Stomach (tissue), 9 donors: Measurements from ENCODE around the gene OR13J1. TPM values are rescaled to one million over a fixed set of nuclear protein-coding genes. Genes with fewer than 3 reads are reported as not detected.

Source experiments
- DNase-seq, 2 donors: peaks; one replicate each; pipeline versions ENCODE4 v3.0.0 to v3.0.0-alpha.2; 2013 to 2019
- H3K27ac ChIP-seq, 5 donors: fragments of 200-600 bp in 4 of 5; sonication (generic) in 4 of 5; one replicate each; pipeline ENCODE4 v1.5.1; 2013 to 2019; ENCODE audit warnings: mild to moderate bottlenecking in 1 of 5, moderate library complexity in 1 of 5
- H3K27me3 ChIP-seq, 3 donors: fragments of 200-600 bp; sonication (generic); one replicate each; pipeline ENCODE4 v1.5.1; 2017 to 2019; ENCODE audit warnings: mixed run types in 1 of 3
- H3K36me3 ChIP-seq, 4 donors: fragments of 200-600 bp; sonication (generic); 1 replicate in 3 of 4; 2 replicates in 1 of 4; pipeline ENCODE4 v1.5.1; 2016 to 2019
- H3K4me1 ChIP-seq, 4 donors: fragments of 200-600 bp; sonication (generic); one replicate each; pipeline ENCODE4 v1.5.1; 2016 to 2019
- H3K4me3 ChIP-seq, 4 donors: fragments of 200-600 bp; sonication (generic) in 3 of 4; one replicate each; pipeline ENCODE4 v1.5.1; 2016 to 2019; ENCODE audit warnings: mild to moderate bottlenecking in 1 of 4
- H3K9me3 ChIP-seq, 4 donors: fragments of 200-600 bp; sonication (generic); one replicate each; pipeline ENCODE4 v1.5.1; 2016 to 2019
- EP300 ChIP-seq: sonication (generic); formaldehyde crosslinking; IDR thresholded peaks from one replicate; pipeline ENCODE4 v1.6.1; 2017; ENCODE audit warnings: antibody characterized with exemption
- POLR2A ChIP-seq, 4 donors: fragments of 450-650 bp; IDR thresholded peaks; one replicate each; pipeline ENCODE4 v1.6.1; 2016; ENCODE audit warnings: antibody characterized with exemption in 4 of 4, control low read depth in 2 of 4, mild to moderate bottlenecking in 1 of 4, moderate library complexity in 1 of 4
- POLR2AphosphoS5 ChIP-seq, 3 donors: sonication (generic); formaldehyde crosslinking; IDR thresholded peaks; one replicate each; pipeline ENCODE4 v1.6.1; 2016; ENCODE audit warnings: antibody characterized with exemption in 3 of 3
- WGBS, 5 donors: extraction: QIAGEN DNeasy Blood & Tissue Kit in 3 of 5; methylation state at CpG; one replicate each; pipeline versions ENCODE4 v1.1.5 to v1.1.7; 2013 to 2018; 5-methylcytosine and 5-hydroxymethylcytosine counted together
- intact Hi-C: fragments of 100-400 bp; cut with DNase I; formaldehyde crosslinking; loops from one replicate; pipeline ENCODE4 v1.15.1; 2023; ENCODE audit warnings: low total_unique reads
- polyA plus RNA-seq, 3 donors: library from polyadenylated mRNA; stranded (reverse); fragments of 200-250 nt; gene quantifications; one replicate each; pipeline ENCODE4 v1.2.3, GENCODE V29; 2013
- total RNA-seq, 5 donors: library from RNA; depleted of rRNA; stranded (reverse); fragments of >200 nt; gene quantifications; one replicate each; pipeline versions ENCODE4 v1.1.0 to v1.2.3, GENCODE V29; 2014 to 2016
- TF ChIP-seq, protein P1 (sequence below), 7 experiments: fragments of 450-650 bp in 4 of 7; fragments of 200-600 bp in 3 of 7; sonication (generic) in 3 of 7; IDR thresholded peaks; one replicate each; pipeline ENCODE4 v1.5.1; 2016 to 2019; ENCODE audit warnings: antibody characterized with exemption in 7 of 7, control low read depth in 2 of 7, mild to moderate bottlenecking in 1 of 7
- donor health status: healthy with polysubstance abuse.
- donor health status: Bipolar disorder and iron deficiency.
- donor health status: healthy.

Gene OR13J1
- total and polyA plus RNA-seq, 8 donors, result not detected

DNA sequence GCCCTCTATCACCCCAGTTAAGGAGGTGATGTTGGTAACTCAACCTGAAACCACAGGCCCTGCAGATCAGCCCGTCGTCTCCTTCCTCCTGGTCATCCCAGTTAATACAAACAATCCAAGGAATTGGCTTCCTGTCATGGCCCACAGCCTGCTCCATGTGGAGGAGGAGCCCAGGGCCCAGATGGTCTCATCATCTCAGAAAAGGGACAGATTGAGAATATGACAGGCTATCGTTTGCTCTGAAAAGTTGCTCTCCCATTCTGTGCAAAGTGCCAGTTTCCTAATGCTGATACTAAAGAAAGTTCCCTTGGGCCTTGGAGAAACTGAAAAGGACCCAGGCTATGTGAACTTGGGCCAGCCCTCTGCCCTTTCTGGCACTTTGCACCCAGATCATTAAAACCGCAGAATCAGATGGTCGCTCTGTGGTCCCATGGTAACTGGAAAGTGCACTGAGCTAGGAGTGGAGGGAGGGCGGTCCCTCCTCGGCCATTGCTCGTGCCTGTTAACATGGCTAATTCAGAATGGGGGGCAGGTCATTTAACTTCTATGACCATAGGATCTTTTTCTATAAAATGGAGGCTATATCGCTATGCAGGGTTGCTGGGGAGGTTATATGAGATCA lies 38.4 kb upstream of the OR13J1 start:
- Histone ChIP-seq H3K9me3 (no peaks in the 10 kb centered on the region), H3K4me1 (peaks cover 66 to 92% (median 72%) of the 10 kb centered on the region in 4 donors)
- intact Hi-C loops, result loop anchor here (5.0 kb wide), 1 partner anchor 39 kb away; no protein-coding TSS in a partner anchor

DNA sequence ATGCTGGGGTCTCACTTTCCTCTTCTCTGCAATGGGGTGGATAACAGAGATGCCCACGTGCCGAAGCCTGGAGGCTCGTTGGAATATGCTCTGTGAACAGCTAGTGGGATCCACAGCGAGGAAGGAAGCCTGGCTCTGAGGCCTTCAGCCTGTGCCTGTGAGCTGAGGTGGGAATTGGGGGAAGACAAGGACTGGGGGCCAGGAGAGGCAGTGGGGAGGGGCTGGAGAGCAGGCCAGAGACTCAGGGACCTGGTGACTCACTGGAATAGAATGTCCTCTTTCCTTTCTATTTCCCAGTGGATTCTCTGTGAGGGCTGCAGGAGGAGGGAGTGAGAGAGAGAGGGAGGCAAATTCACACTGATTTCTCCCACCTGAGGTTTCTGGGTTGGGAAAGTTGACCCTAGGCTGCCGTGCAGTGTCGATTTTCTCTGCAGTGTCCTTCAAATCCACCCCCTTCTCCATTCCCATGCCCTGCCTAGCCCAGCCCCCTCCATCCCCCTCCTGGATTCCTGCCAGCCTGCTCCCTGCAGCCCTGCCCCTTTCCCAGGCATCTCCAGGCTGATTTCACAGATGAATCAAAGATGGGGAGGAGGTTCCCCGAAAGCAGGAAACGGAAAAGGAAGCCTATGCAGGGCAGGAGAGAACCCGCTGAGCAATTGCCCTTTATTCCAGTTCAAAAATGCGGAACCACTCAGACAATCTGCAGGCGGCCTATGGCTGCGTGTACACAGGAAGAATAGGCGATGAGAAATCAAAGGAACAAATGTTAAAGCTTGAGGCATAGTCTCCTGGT lies 37.7 kb upstream of the OR13J1 start:
- intact Hi-C loops, result loop anchor here (5.0 kb wide), 1 partner anchor 39 kb away; no protein-coding TSS in a partner anchor
- H3K9me3 ChIP-seq, result no peaks in the 10 kb centered on the region
- H3K4me1 ChIP-seq, result peaks cover 66 to 93% (median 72%) of the 10 kb centered on the region in 4 donors
- TF ChIP-seq EP300, result no peak
- no peak for TF ChIP-seq POLR2A (IDR thresholded peaks at IDR 0.05)
- TF ChIP-seq POLR2AphosphoS5 (IDR thresholded peaks at IDR 0.05), result peak; percentile 5 to 53 (median 38)
- TF ChIP-seq, protein P1, sequence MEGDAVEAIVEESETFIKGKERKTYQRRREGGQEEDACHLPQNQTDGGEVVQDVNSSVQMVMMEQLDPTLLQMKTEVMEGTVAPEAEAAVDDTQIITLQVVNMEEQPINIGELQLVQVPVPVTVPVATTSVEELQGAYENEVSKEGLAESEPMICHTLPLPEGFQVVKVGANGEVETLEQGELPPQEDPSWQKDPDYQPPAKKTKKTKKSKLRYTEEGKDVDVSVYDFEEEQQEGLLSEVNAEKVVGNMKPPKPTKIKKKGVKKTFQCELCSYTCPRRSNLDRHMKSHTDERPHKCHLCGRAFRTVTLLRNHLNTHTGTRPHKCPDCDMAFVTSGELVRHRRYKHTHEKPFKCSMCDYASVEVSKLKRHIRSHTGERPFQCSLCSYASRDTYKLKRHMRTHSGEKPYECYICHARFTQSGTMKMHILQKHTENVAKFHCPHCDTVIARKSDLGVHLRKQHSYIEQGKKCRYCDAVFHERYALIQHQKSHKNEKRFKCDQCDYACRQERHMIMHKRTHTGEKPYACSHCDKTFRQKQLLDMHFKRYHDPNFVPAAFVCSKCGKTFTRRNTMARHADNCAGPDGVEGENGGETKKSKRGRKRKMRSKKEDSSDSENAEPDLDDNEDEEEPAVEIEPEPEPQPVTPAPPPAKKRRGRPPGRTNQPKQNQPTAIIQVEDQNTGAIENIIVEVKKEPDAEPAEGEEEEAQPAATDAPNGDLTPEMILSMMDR (IDR thresholded peaks at IDR 0.05), result no peak
- H3K27me3 ChIP-seq, result no peaks in the 10 kb centered on the region
- peak; percentile 47 to 89 for DNase-seq
- peak overlapping the region; percentile 73 to 94 (median 89) for H3K27ac ChIP-seq
- no peaks in the 10 kb centered on the region for H3K36me3 ChIP-seq
- WGBS, 5 donors, result 30 to 43% (median 38%) methylated on average over 13 of the region's 13 CpGs
- H3K4me3 ChIP-seq, result peak overlapping the region in 2 of 4 donors; percentile 7 to 9

More for the DNA sequence above, 38.4 kb upstream of the OR13J1 start:
- Histone ChIP-seq H3K27ac (peak overlapping the region; percentile 73 to 94 (median 89)), H3K36me3 (no peaks in the 10 kb centered on the region), H3K4me3 (no peak overlapping the region), H3K27me3 (no peaks in the 10 kb centered on the region)
- no peak for DNase-seq
- 56 to 82% (median 68%) methylated on average over 9 of the region's 9 CpGs for WGBS, 5 donors
- no peak for TF ChIP-seq POLR2A (IDR thresholded peaks at IDR 0.05)
- TF ChIP-seq, protein P1 (IDR thresholded peaks at IDR 0.05), result no peak
- no peak for TF ChIP-seq EP300
- TF ChIP-seq POLR2AphosphoS5 (IDR thresholded peaks at IDR 0.05), result no peak

DNA sequence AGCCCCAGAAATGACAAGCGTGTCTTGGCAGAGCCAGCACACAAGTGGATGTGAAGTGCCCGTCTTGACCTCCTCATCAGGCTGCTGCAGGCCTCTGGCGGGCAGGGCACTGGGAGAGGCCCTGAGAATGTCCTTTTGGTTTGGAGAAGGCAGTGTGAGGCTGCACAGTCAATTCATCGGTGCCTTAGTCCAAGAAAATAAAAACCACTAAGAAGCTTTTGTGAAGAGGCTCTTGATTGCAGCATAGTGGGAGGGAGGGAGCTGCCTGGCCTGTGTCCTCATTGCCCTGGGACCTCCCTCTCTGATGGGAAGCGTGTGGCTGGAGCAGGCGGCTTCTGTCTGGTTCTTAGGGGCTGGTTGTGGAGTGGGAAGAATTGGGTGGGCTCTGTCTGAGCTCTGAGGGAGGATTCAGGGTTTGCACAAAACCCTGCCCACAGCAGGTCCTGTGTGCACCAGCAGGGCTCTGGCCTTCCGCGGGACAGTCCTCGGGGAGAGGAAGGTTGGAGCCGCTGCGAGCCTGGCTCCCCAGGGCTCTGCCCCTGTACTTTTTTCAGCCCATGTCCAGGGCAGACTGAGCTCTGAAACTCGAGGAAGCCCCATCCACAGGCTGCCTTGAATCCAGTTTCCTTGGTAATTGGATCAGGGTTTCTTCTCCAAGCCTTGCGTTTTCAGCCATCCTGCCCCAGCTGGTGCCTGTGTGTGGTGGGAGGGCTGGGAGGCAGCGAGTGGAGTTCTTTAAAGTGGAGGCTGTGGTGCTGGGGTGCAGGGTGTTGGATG lies 36.9 kb upstream of the OR13J1 start:
- peak overlapping the region in 2 of 4 donors; percentile 17 to 23 for H3K4me3 ChIP-seq
- peak overlapping the region; percentile 73 to 94 (median 89) for H3K27ac ChIP-seq
- no peaks in the 10 kb centered on the region for H3K27me3 ChIP-seq
- 47 to 69% (median 57%) methylated on average over 12 to 14 of the region's 14 CpGs for WGBS, 5 donors
- peaks cover 66 to 87% (median 72%) of the 10 kb centered on the region in 4 donors for H3K4me1 ChIP-seq
- TF ChIP-seq, protein P1 (IDR thresholded peaks at IDR 0.05), result no peak
- TF ChIP-seq POLR2AphosphoS5 (IDR thresholded peaks at IDR 0.05) (peak in 2 of 3 donors; percentile 6 to 49), EP300 (no peak), POLR2A (IDR thresholded peaks at IDR 0.05) (no peak)
- intact Hi-C loops, result loop anchor here (5.0 kb wide), 1 partner anchor 40 kb away; no protein-coding TSS in a partner anchor
- no peaks in the 10 kb centered on the region for H3K9me3 ChIP-seq
- DNase-seq, result peak in 1 of 2 donors; percentile 82
- H3K36me3 ChIP-seq, result no peaks in the 10 kb centered on the region
